Measurements from ENCODE around the gene TREH.

Gene TREH

GRCh38 chr11:118662401-118663271 is 16.8 kb downstream of the TREH start:
- no peak for DNase-seq

- DNase-seq = no peak
These were observed 17.8 kb downstream of the TREH start for GRCh38 chr11:118661425-118662301.

- no peak for DNase-seq
These were observed 18.6 kb downstream of the TREH start for GRCh38 chr11:118660681-118661424.

GRCh38 chr11:118659953-118660680 is 19.3 kb downstream of the TREH start:
- no peak for DNase-seq

- DNase-seq = peak; percentile 90
These were observed 20.0 kb downstream of the TREH start for GRCh38 chr11:118659314-118659952.

- no peak for DNase-seq
These were observed 20.8 kb downstream of the TREH start for GRCh38 chr11:118658429-118659313.

- no peak for DNase-seq
These were observed 21.6 kb downstream of the TREH start for GRCh38 chr11:118657709-118658428.

- DNase-seq = no peak
These were observed 22.2 kb downstream of the TREH start for GRCh38 chr11:118657238-118657637.

GRCh38 chr11:118656563-118657165 is 22.8 kb downstream of the TREH start:
- no peak for DNase-seq

- no peak for DNase-seq
These were observed 23.8 kb downstream of the TREH start for GRCh38 chr11:118655486-118656190.

GRCh38 chr11:118653684-118654390 is 25.6 kb downstream of the TREH start:
- DNase-seq = no peak

GRCh38 chr11:118652681-118653181 is 26.7 kb downstream of the TREH start:
- no peak for DNase-seq

- DNase-seq = no peak
These were observed 27.6 kb downstream of the TREH start for GRCh38 chr11:118651820-118652219.

GRCh38 chr11:118650366-118650765 is 29.1 kb downstream of the TREH start:
- DNase-seq = no peak

GRCh38 chr11:118649941-118650340 is 29.5 kb downstream of the TREH start:
- no peak for DNase-seq

- DNase-seq = no peak
These were observed 31.2 kb downstream of the TREH start for GRCh38 chr11:118648291-118648690.

GRCh38 chr11:118646393-118646792 is 33.1 kb downstream of the TREH start:
- DNase-seq = no peak

GRCh38 chr11:118645066-118645715 is 34.3 kb downstream of the TREH start:
- DNase-seq = no peak

Measured in activated CD4-positive, alpha-beta T cell treated with anti-CD3 and anti-CD28 coated beads, Interleukin-2, amount 50 U/mL, for 1 hour (primary cell).